ENCODE data around the gene ZC3H18. TPM values are rescaled to one million over a fixed set of nuclear protein-coding genes. Genes with fewer than 3 reads are reported as not detected.

The ZC3H18 gene
- total RNA-seq, 1 donor from 2014 or later, result 18.4 TPM

GRCh38 chr16:88627531-88628411 is 57.6 kb downstream of the ZC3H18 start:
- no peak overlapping the region for H3K27ac ChIP-seq
- no peaks in the 10 kb centered on the region for H3K9me3 ChIP-seq
- no peak overlapping the region for H3K4me3 ChIP-seq
- TF ChIP-seq POLR2AphosphoS5 (IDR thresholded peaks at IDR 0.05; ENCODE audit: insufficient read depth in 1 of 2, low read depth in 1 of 2) (no peak), CTCF (IDR thresholded peaks at IDR 0.05) (no peak), POLR2A (IDR thresholded peaks at IDR 0.05) (no peak)
- DNase-seq (ENCODE audit: extremely low spot score in 2 of 2), result no peak
- H3K36me3 ChIP-seq, result peaks cover 0 to 90% of the 10 kb centered on the region in 2 donors
- no peaks in the 10 kb centered on the region for H3K27me3 ChIP-seq
- intact Hi-C loops (cut with DNase I), result no loop called here
- H3K4me1 ChIP-seq, result no peaks in the 10 kb centered on the region

DNA sequence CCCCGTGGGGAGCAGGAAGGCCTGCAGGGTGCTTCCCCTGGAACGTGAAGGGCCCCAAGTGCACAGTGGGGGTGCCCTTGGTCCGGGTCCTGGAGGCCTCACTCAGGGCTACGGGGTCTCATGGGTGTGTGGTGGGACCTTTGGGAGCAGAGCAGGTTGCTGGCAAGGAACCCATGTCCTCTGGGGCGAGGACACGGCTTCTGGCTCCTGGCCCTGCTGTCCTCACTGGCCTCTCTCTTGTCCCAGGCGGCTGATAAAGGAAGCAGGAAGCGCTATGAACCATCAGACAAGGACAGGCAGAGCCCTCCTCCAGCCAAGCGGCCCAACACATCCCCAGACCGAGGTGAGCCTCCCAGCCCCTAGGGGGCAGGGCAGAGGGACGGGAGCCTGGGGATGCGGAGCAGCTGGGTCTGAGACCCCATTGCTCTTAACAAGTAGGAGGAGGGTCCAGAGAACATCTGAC is 58.3 kb downstream of the ZC3H18 start:
- Histone ChIP-seq H3K27me3 (no peaks in the 10 kb centered on the region), H3K27ac (no peak overlapping the region), H3K4me3 (no peak overlapping the region), H3K36me3 (peaks cover 0 to 82% of the 10 kb centered on the region in 2 donors), H3K9me3 (no peaks in the 10 kb centered on the region), H3K4me1 (no peaks in the 10 kb centered on the region)
- TF ChIP-seq POLR2AphosphoS5 (IDR thresholded peaks at IDR 0.05; ENCODE audit: insufficient read depth in 1 of 2, low read depth in 1 of 2) (no peak), POLR2A (IDR thresholded peaks at IDR 0.05) (no peak), CTCF (IDR thresholded peaks at IDR 0.05) (no peak)
- DNase-seq (ENCODE audit: extremely low spot score in 2 of 2), result no peak
- intact Hi-C loops (cut with DNase I), result no loop called here

DNA sequence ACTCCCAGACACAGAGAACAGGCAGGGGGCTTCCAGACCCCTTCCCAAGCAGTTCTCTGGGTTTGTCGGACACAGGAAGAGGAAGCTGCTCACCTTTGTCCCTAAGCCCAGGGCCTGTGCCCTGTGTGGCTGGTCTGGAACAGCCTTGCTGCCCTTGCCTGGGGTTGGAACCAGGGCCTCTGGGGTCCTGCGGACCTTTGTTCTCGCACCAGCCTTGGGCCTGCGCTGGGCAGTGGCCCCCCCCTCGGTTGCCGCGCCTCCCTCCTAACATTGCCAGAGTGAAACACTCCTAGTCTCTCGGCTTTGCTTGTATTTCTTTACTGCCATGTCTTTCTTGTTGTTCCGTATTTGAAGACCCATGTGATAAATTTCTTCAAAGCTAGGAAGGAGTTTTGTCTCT is 59.6 kb downstream of the ZC3H18 start:
- intact Hi-C loops (cut with DNase I), result no loop called here
- Histone ChIP-seq H3K27me3 (no peaks in the 10 kb centered on the region), H3K4me3 (no peak overlapping the region), H3K4me1 (peaks cover 13% of the 10 kb centered on the region), H3K9me3 (no peaks in the 10 kb centered on the region), H3K27ac (no peak overlapping the region), H3K36me3 (peaks cover 0 to 69% of the 10 kb centered on the region in 2 donors)
- no peak for DNase-seq (ENCODE audit: extremely low spot score in 2 of 2)
- TF ChIP-seq POLR2AphosphoS5 (IDR thresholded peaks at IDR 0.05; ENCODE audit: insufficient read depth in 1 of 2, low read depth in 1 of 2) (no peak), POLR2A (IDR thresholded peaks at IDR 0.05) (no peak), CTCF (IDR thresholded peaks at IDR 0.05) (no peak)

- DNase-seq (ENCODE audit: extremely low spot score in 2 of 2), result no peak
- H3K36me3 ChIP-seq, result peaks cover 0 to 63% of the 10 kb centered on the region in 2 donors
Observed at GRCh38 chr16:88630433-88630832, 60.2 kb downstream of the ZC3H18 start.

More at GRCh38 chr16:88630433-88630832, 60.2 kb downstream of the ZC3H18 start:
- Histone ChIP-seq H3K27me3 (no peaks in the 10 kb centered on the region), H3K4me3 (no peak overlapping the region), H3K9me3 (no peaks in the 10 kb centered on the region), H3K27ac (no peak overlapping the region), H3K4me1 (peaks cover 16% of the 10 kb centered on the region)
- TF ChIP-seq CTCF (IDR thresholded peaks at IDR 0.05) (no peak), POLR2A (IDR thresholded peaks at IDR 0.05) (no peak), POLR2AphosphoS5 (IDR thresholded peaks at IDR 0.05; ENCODE audit: insufficient read depth in 1 of 2, low read depth in 1 of 2) (no peak)
- intact Hi-C loops (cut with DNase I), result no loop called here
